HEK293 (cell line): ENCODE data around the gene WBP11.

Source experiments
- CTCF ChIP-seq: fragments of 450-650 bp; formaldehyde crosslinking; IDR thresholded peaks from 2 replicates; pipeline ENCODE4 v1.5.1; 2016; ENCODE audit warnings: missing biosample characterization, missing genetic modification characterization
- GLI2 ChIP-seq: fragments of 450-650 bp; formaldehyde crosslinking; IDR thresholded peaks from 2 replicates; pipeline ENCODE4; 2017; ENCODE audit warnings: missing biosample characterization, missing genetic modification characterization, low read depth, borderline replicate concordance
- KLF16 ChIP-seq: fragments of 450-650 bp; formaldehyde crosslinking; IDR thresholded peaks from 2 replicates; pipeline ENCODE4 v1.5.1; 2017; ENCODE audit warnings: missing biosample characterization, missing genetic modification characterization
- PRDM10 ChIP-seq: fragments of 450-650 bp; formaldehyde crosslinking; IDR thresholded peaks from 2 replicates; pipeline ENCODE4 v1.5.1; 2016; ENCODE audit warnings: missing biosample characterization, missing genetic modification characterization
- REPIN1 ChIP-seq: fragments of 450-650 bp; formaldehyde crosslinking; IDR thresholded peaks from 2 replicates; pipeline ENCODE4 v1.5.1; 2017; ENCODE audit warnings: missing biosample characterization, missing genetic modification characterization, low read depth
- REST ChIP-seq: fragments of 450-650 bp; formaldehyde crosslinking; IDR thresholded peaks from 2 replicates; pipeline ENCODE4 v1.5.1; 2016; ENCODE audit warnings: missing biosample characterization, missing genetic modification characterization
- SP2 ChIP-seq: fragments of 450-650 bp; formaldehyde crosslinking; IDR thresholded peaks from 2 replicates; pipeline ENCODE4 v1.5.1; 2016; ENCODE audit warnings: missing biosample characterization, missing genetic modification characterization
- ZBTB7A ChIP-seq: fragments of 450-650 bp; formaldehyde crosslinking; IDR thresholded peaks from 2 replicates; pipeline ENCODE4 v1.5.1; 2016; ENCODE audit warnings: low read depth, missing biosample characterization, missing genetic modification characterization
- ZIC2 ChIP-seq: fragments of 450-650 bp; formaldehyde crosslinking; IDR thresholded peaks from 2 replicates; pipeline ENCODE4 v1.5.1; 2016; ENCODE audit warnings: missing biosample characterization, missing genetic modification characterization
- ZNF140 ChIP-seq: fragments of 450-650 bp; formaldehyde crosslinking; IDR thresholded peaks from 2 replicates; pipeline ENCODE4 v1.5.1; 2016; ENCODE audit warnings: missing biosample characterization, missing genetic modification characterization
- ZNF146 ChIP-seq: fragments of 450-650 bp; formaldehyde crosslinking; IDR thresholded peaks from 2 replicates; pipeline ENCODE4 v1.5.1; 2016; ENCODE audit warnings: missing biosample characterization, missing genetic modification characterization
- ZNF350 ChIP-seq: fragments of 450-650 bp; formaldehyde crosslinking; IDR thresholded peaks from 2 replicates; pipeline ENCODE4 v1.5.0; 2017; ENCODE audit warnings: missing biosample characterization, mild to moderate bottlenecking, missing genetic modification characterization
- ZSCAN30 ChIP-seq: fragments of 450-650 bp; IDR thresholded peaks from 2 replicates; pipeline ENCODE4 v1.5.1; 2018; ENCODE audit warnings: missing biosample characterization, mild to moderate bottlenecking, missing genetic modification characterization, moderate library complexity
- TF ChIP-seq, protein P1 (sequence below): fragments of 450-650 bp; formaldehyde crosslinking; IDR thresholded peaks from 2 replicates; pipeline ENCODE4 v1.5.1; 2016; ENCODE audit warnings: missing biosample characterization, missing genetic modification characterization, low read depth

DNA sequence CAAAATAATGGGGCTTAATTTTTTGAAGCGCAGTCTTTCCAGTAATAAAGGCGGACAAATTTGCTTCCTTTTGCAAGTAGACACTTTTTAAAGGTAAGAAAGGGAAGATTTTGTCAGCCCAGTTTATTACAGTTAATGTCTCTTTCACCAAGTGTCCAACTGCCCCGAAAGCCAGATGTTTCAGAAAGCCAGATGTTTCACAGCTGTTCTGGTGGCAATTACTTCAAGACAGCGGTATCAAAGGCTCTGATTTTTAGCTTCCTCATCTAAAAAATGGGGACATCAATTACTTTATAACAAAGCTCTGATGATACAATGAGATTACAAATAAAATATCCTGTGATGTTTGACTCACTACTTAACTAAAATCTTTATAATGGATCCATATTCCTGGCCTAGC, 1.0 kb downstream of the WBP11 start:
- no peak for TF ChIP-seq ZIC2 (tag by site-specific recombination)
- no peak for TF ChIP-seq CTCF (tag by site-specific recombination)
- no peak for TF ChIP-seq KLF16
- no peak for TF ChIP-seq GLI2
- TF ChIP-seq ZSCAN30: no peak
- no peak for TF ChIP-seq ZNF350 (tag by site-specific recombination)
- no peak for TF ChIP-seq ZNF140 (tag by site-specific recombination)
- no peak for TF ChIP-seq REPIN1 (tag by site-specific recombination)
- TF ChIP-seq ZBTB7A: no peak
- no peak for TF ChIP-seq ZNF146 (tag by site-specific recombination)
- TF ChIP-seq, protein P1, sequence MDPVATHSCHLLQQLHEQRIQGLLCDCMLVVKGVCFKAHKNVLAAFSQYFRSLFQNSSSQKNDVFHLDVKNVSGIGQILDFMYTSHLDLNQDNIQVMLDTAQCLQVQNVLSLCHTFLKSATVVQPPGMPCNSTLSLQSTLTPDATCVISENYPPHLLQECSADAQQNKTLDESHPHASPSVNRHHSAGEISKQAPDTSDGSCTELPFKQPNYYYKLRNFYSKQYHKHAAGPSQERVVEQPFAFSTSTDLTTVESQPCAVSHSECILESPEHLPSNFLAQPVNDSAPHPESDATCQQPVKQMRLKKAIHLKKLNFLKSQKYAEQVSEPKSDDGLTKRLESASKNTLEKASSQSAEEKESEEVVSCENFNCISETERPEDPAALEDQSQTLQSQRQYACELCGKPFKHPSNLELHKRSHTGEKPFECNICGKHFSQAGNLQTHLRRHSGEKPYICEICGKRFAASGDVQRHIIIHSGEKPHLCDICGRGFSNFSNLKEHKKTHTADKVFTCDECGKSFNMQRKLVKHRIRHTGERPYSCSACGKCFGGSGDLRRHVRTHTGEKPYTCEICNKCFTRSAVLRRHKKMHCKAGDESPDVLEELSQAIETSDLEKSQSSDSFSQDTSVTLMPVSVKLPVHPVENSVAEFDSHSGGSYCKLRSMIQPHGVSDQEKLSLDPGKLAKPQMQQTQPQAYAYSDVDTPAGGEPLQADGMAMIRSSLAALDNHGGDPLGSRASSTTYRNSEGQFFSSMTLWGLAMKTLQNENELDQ (tag by site-specific recombination): no peak
- TF ChIP-seq PRDM10 (tag by site-specific recombination): no peak
- no peak for TF ChIP-seq REST
- no peak for TF ChIP-seq SP2 (tag by site-specific recombination)
